HEK293 (cell line): Measurements from ENCODE around the gene SLC7A1.

Source experiments
- CTCF ChIA-PET: fragments of 350-600 bp; formaldehyde crosslinking; extraction: SDS; loops from one replicate; lab custom pipeline; 2021; ENCODE audit warnings: antibody characterized with exemption; lab: Yijun Ruan, JAX
- POLR2A ChIA-PET: fragments of 300-600 bp; formaldehyde crosslinking; extraction: SDS; loops from one replicate; lab custom pipeline; 2020; ENCODE audit warnings: antibody characterized with exemption, inconsistent platforms; lab: Yijun Ruan, JAX
- H3K27ac ChIP-seq: fragments of 200-500 bp; sonication (Bioruptor generic); 2 replicates; pipeline ENCODE4 v1.5.1; 2014; ENCODE audit warnings: low read depth, low read length, control low read depth, inconsistent platforms; ENCODE audit errors: extremely low read depth
- H3K36me3 ChIP-seq, 2 experiments: fragments of 200-500 bp in 1 of 2; sonication (Bioruptor generic) in 1 of 2; 1 replicate in 1 of 2; 2 replicates in 1 of 2; pipeline ENCODE4 v1.5.1; 2014 to 2017; ENCODE audit warnings: inconsistent platforms in 2 of 2, low read length in 2 of 2; ENCODE audit not compliant: control insufficient read depth in 2 of 2, insufficient read depth in 1 of 2
- H3K4me1 ChIP-seq: fragments of 200-500 bp; sonication (Bioruptor generic); 2 replicates; pipeline ENCODE4 v1.5.1; 2014; ENCODE audit warnings: mild to moderate bottlenecking, low read length, inconsistent platforms; ENCODE audit not compliant: control insufficient read depth, insufficient read depth
- H3K4me3 ChIP-seq: 2 replicates; pipeline ENCODE4 v1.5.1; 2011; ENCODE audit warnings: low read depth, mild to moderate bottlenecking, control low read depth, low read length, moderate library complexity
- H3K9me3 ChIP-seq: fragments of 200-500 bp; sonication (Bioruptor generic); 2 replicates; pipeline ENCODE4 v1.5.1; 2014; ENCODE audit warnings: low read depth, low read length, inconsistent platforms; ENCODE audit not compliant: control insufficient read depth, insufficient read depth
- ZFP69B ChIP-seq: fragments of 450-650 bp; formaldehyde crosslinking; IDR thresholded peaks from 2 replicates; pipeline ENCODE4 v1.5.1; 2016; ENCODE audit warnings: missing biosample characterization, missing genetic modification characterization
- ZNF112 ChIP-seq: fragments of 450-650 bp; formaldehyde crosslinking; IDR thresholded peaks from 2 replicates; pipeline ENCODE4 v1.5.0; 2017; ENCODE audit warnings: missing biosample characterization, missing genetic modification characterization
- ZNF184 ChIP-seq: fragments of 450-650 bp; IDR thresholded peaks from 2 replicates; pipeline ENCODE4 v1.5.1; 2018; ENCODE audit warnings: missing biosample characterization, mild to moderate bottlenecking, missing genetic modification characterization
- ZNF2 ChIP-seq: fragments of 450-650 bp; formaldehyde crosslinking; IDR thresholded peaks from 2 replicates; pipeline ENCODE4 v1.5.1; 2016; ENCODE audit warnings: missing biosample characterization, missing genetic modification characterization
- ZNF571 ChIP-seq: fragments of 450-650 bp; formaldehyde crosslinking; IDR thresholded peaks from 2 replicates; pipeline ENCODE4 v1.5.0; 2017; ENCODE audit warnings: missing biosample characterization, missing genetic modification characterization
- ZNF624 ChIP-seq: fragments of 450-650 bp; formaldehyde crosslinking; IDR thresholded peaks from 2 replicates; pipeline ENCODE4 v1.5.1; 2017; ENCODE audit warnings: missing biosample characterization, missing genetic modification characterization
- ZNF629 ChIP-seq: fragments of 450-650 bp; formaldehyde crosslinking; IDR thresholded peaks from 2 replicates; pipeline ENCODE4 v1.5.1; 2017; ENCODE audit warnings: missing biosample characterization, missing genetic modification characterization
- ZNF654 ChIP-seq: fragments of 450-650 bp; formaldehyde crosslinking; IDR thresholded peaks from 2 replicates; pipeline ENCODE4 v1.5.1; 2016; ENCODE audit warnings: low read depth, missing biosample characterization, missing genetic modification characterization
- TF ChIP-seq, protein P1 (sequence below): fragments of 450-650 bp; formaldehyde crosslinking; IDR thresholded peaks from 2 replicates; pipeline ENCODE4 v1.5.1; 2016; ENCODE audit warnings: missing biosample characterization, missing genetic modification characterization, low read depth
- TF ChIP-seq, protein P2 (sequence below): fragments of 450-650 bp; formaldehyde crosslinking; IDR thresholded peaks from 2 replicates; pipeline ENCODE4; 2016; ENCODE audit warnings: missing biosample characterization, missing genetic modification characterization
- TF ChIP-seq, protein P3 (sequence below): fragments of 450-650 bp; formaldehyde crosslinking; IDR thresholded peaks from 2 replicates; pipeline ENCODE4 v1.5.1; 2017; ENCODE audit warnings: missing biosample characterization, missing genetic modification characterization
- TF ChIP-seq, protein P4 (sequence below): fragments of 450-650 bp; formaldehyde crosslinking; IDR thresholded peaks from 2 replicates; pipeline ENCODE4 v1.5.1; 2016; ENCODE audit warnings: missing biosample characterization, missing genetic modification characterization

Gene SLC7A1

DNA sequence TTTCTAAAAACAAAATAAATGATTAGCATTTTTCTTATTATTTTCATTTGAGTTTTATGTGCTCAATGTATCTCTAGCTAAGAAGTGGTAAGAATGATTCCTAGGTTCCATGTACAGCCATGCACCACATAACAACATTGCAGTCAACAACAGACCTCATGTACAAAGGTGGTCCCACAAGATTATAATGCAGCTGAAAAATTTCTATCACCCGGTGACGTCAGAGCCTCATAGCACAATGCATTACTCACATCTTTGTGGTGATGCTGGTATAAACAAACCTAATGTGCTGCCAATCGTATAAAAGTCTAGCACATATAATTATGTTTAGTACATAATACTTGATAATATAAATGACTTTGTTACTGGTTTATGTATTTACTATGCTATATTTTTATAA is 120.5 kb downstream of the SLC7A1 start:
- ChIA-PET CTCF (interaction anchor here (0.7 to 1.2 kb wide), 4 partner anchors 9 to 34 kb away, joined by 3 to 4 read pairs (median 3); no protein-coding TSS in a partner anchor), POLR2A (no interaction called here)
- Histone ChIP-seq H3K9me3 (no peaks in the 10 kb centered on the region), H3K4me3 (no peak overlapping the region), H3K27ac (no peak overlapping the region), H3K36me3 (no peaks in the 10 kb centered on the region), H3K4me1 (no peaks in the 10 kb centered on the region)
- TF ChIP-seq, protein P1, sequence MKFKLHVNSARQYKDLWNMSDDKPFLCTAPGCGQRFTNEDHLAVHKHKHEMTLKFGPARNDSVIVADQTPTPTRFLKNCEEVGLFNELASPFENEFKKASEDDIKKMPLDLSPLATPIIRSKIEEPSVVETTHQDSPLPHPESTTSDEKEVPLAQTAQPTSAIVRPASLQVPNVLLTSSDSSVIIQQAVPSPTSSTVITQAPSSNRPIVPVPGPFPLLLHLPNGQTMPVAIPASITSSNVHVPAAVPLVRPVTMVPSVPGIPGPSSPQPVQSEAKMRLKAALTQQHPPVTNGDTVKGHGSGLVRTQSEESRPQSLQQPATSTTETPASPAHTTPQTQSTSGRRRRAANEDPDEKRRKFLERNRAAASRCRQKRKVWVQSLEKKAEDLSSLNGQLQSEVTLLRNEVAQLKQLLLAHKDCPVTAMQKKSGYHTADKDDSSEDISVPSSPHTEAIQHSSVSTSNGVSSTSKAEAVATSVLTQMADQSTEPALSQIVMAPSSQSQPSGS (tag by site-specific recombination) = peak; percentile 28; the same call in 1 of the 2 replicates
- TF ChIP-seq ZNF629 (tag by site-specific recombination) = 0 out of 2 replicates have a peak, but pooled peaks have one; percentile 43
- no peak for TF ChIP-seq ZNF112
- TF ChIP-seq ZFP69B (tag by site-specific recombination) = 0 out of 2 replicates have a peak, but pooled peaks have one; percentile 22

DNA sequence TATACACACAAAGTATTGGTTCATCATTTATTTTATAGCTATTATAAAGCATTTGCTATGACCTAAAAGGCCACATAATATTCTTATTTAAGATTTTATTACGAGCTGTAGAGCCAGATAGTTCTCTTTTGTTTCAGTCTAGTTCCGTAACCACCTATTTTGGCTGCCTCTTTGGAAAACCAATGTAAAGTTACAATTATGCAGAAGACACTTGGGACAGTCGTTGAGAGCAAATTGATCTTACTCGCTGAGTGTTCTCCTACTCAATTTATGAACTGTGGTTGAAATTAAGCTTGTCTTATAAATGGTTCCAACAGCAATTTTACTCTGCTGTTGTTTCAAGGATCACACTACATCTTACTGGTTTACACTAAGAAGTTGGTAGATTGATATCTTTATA is 122.3 kb downstream of the SLC7A1 start:
- ChIA-PET POLR2A (no interaction called here), CTCF (interaction anchor here (0.8 to 1.8 kb wide), 7 partner anchors 9 to 235 kb away, joined by 3 to 7 read pairs (median 3); no protein-coding TSS in a partner anchor)
- H3K27ac ChIP-seq = no peak overlapping the region

DNA sequence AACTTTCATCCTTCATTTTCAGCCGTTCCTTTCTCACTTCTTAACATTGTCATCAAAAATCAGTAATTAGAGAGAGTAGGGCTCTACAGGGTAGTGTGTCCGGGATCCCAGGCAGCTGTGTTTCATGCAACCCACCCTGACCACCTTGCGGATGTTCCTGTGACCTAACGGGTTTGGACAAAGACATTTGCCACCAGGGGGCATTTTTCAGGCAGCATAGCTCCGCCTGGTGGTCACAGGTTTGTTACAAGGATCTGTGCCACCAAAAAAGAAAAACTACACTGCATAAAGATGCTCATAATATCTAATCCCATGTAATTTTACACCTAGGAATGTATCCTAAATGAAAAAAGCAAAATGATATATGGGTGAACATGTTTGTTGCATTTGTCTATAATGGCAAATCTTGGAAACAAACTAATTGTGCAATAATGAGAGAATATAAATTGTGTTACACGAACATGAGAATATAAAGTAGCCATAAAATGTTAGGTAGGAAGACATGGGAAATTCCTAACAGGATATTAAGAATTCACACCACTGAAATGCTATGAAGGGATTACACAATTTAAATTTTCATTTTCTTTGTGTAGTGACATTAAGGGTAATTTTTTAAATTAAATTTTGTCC is 123.0 kb downstream of the SLC7A1 start:
- CTCF ChIA-PET = interaction anchor here (0.6 to 1.8 kb wide), 12 partner anchors 12 to 639 kb away, joined by 3 to 8 read pairs (median 4); no protein-coding TSS in a partner anchor

More for the DNA sequence above, 122.3 kb downstream of the SLC7A1 start:
- no peaks in the 10 kb centered on the region for H3K36me3 ChIP-seq
- H3K4me1 ChIP-seq = no peaks in the 10 kb centered on the region
- H3K4me3 ChIP-seq = no peak overlapping the region
- H3K9me3 ChIP-seq = no peaks in the 10 kb centered on the region
- no peak for TF ChIP-seq ZNF624 (tag by site-specific recombination)
- TF ChIP-seq, protein P2, sequence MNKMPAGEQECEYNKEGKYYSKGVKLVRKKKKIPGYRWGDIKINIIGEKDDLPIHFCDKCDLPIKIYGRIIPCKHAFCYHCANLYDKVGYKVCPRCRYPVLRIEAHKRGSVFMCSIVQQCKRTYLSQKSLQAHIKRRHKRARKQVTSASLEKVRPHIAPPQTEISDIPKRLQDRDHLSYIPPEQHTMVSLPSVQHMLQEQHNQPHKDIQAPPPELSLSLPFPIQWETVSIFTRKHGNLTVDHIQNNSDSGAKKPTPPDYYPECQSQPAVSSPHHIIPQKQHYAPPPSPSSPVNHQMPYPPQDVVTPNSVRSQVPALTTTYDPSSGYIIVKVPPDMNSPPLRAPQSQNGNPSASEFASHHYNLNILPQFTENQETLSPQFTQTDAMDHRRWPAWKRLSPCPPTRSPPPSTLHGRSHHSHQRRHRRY (tag by site-specific recombination) = no peak
- TF ChIP-seq ZNF184 = no peak
- no peak for TF ChIP-seq ZNF571 (tag by site-specific recombination)
- TF ChIP-seq, protein P3, sequence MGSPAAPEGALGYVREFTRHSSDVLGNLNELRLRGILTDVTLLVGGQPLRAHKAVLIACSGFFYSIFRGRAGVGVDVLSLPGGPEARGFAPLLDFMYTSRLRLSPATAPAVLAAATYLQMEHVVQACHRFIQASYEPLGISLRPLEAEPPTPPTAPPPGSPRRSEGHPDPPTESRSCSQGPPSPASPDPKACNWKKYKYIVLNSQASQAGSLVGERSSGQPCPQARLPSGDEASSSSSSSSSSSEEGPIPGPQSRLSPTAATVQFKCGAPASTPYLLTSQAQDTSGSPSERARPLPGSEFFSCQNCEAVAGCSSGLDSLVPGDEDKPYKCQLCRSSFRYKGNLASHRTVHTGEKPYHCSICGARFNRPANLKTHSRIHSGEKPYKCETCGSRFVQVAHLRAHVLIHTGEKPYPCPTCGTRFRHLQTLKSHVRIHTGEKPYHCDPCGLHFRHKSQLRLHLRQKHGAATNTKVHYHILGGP (tag by site-specific recombination) = no peak
- TF ChIP-seq, all 188 proteins: peak for 0

More for the DNA sequence above, 123.0 kb downstream of the SLC7A1 start:
- no peak overlapping the region for H3K4me3 ChIP-seq
- POLR2A ChIA-PET = no interaction called here
- no peaks in the 10 kb centered on the region for H3K9me3 ChIP-seq
- TF ChIP-seq ZNF654 = peak; percentile 59
- TF ChIP-seq, protein P4, sequence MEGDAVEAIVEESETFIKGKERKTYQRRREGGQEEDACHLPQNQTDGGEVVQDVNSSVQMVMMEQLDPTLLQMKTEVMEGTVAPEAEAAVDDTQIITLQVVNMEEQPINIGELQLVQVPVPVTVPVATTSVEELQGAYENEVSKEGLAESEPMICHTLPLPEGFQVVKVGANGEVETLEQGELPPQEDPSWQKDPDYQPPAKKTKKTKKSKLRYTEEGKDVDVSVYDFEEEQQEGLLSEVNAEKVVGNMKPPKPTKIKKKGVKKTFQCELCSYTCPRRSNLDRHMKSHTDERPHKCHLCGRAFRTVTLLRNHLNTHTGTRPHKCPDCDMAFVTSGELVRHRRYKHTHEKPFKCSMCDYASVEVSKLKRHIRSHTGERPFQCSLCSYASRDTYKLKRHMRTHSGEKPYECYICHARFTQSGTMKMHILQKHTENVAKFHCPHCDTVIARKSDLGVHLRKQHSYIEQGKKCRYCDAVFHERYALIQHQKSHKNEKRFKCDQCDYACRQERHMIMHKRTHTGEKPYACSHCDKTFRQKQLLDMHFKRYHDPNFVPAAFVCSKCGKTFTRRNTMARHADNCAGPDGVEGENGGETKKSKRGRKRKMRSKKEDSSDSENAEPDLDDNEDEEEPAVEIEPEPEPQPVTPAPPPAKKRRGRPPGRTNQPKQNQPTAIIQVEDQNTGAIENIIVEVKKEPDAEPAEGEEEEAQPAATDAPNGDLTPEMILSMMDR = peak; percentile 59
- no peak for TF ChIP-seq ZNF2 (tag by site-specific recombination)
- H3K4me1 ChIP-seq = no peaks in the 10 kb centered on the region
- H3K27ac ChIP-seq = no peak overlapping the region
- H3K36me3 ChIP-seq = no peaks in the 10 kb centered on the region
